ENCODE results near the gene CLCN2. TPM values are rescaled to one million over a fixed set of nuclear protein-coding genes. Genes with fewer than 3 reads are reported as not detected.

CLCN2 gene
- total RNA-seq, 2 donors from 2014 or later: 7.5 to 12.2 TPM

DNA sequence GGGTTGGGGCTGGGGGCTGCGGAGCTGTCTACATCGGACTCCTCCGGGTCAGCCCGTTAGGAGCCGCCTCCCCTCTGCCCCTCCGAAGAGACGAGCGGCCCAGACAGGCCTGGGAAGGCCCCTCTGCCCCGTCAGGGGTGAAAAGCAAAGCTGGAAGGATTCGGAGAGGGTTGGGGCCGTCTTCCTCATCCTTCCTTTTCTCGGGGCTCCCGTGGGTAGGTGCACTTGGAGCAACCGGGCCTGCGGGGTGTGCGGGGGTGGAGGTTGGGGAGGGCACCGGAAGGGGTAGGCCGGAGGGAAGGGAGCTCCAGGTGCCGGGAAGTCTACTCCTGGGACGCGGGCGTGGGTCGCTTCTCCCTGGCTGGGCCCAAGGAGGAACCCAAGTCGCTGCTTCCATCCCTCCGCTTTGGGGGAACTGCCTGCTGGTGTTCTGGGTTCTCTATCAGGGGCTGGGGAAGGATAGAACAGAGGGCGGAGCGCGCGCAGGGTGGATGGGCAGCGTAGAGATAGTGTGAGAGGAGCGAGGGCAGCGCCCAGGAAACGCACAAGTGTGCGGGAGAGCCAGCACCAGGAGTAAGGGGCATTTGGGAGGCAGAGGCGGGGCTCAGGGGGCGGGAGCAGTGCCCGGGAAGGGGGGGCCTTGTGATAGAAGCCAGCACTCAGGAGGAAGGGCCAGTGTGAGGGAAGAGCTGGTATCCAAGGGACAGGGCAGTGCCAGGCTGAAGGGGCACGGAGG is 695 bp upstream of the CLCN2 start:
- peak; percentile 4 to 65 (median 54) for TF ChIP-seq POLR2A (IDR thresholded peaks at IDR 0.05)
- TF ChIP-seq, protein P1, sequence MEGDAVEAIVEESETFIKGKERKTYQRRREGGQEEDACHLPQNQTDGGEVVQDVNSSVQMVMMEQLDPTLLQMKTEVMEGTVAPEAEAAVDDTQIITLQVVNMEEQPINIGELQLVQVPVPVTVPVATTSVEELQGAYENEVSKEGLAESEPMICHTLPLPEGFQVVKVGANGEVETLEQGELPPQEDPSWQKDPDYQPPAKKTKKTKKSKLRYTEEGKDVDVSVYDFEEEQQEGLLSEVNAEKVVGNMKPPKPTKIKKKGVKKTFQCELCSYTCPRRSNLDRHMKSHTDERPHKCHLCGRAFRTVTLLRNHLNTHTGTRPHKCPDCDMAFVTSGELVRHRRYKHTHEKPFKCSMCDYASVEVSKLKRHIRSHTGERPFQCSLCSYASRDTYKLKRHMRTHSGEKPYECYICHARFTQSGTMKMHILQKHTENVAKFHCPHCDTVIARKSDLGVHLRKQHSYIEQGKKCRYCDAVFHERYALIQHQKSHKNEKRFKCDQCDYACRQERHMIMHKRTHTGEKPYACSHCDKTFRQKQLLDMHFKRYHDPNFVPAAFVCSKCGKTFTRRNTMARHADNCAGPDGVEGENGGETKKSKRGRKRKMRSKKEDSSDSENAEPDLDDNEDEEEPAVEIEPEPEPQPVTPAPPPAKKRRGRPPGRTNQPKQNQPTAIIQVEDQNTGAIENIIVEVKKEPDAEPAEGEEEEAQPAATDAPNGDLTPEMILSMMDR (IDR thresholded peaks at IDR 0.05): no peak
- intact Hi-C loops (cut with DNase I): no loop called here
- 0 to 2% methylated on average over 33 to 34 of the region's 38 CpGs for WGBS, 2 donors

DNA sequence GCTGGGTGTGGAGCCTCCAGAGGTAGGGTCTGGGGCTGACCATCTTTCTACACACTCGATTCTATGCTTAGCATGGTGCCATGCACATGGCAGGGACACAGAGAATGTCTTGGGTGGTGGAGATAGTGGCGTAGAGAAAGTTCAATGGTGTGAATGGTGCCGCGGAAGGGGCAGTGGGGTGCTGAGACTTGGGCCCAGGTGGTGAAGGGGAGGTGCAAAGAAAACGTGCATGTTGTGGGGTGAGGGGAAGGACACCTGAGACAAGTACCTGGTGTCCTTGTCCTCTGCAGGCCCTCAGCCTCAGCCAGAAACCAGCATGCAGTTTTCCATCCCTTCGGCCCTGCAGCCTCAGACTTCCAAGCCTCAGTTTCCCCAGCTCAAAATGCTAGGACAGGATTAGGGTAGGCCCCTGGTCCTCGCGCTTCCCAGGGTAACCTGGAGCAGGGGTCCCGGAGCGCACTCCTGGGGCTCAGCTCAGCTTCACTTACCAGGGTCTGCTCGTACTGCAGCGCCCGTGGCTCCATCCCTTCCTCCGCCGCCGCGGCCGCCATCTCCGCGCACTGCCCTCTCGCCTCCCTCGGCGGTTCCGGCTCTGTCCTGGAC is 375 bp downstream of the CLCN2 start:
- Histone ChIP-seq H3K27me3 (no peaks in the 10 kb centered on the region), H3K36me3 (replicated peaks in 1 of 2; ENCODE audit: insufficient read depth in 1 of 2, low read depth in 2 of 2) (peaks cover 0 to 3% of the 10 kb centered on the region in 2 donors), H3K9me3 (no peaks in the 10 kb centered on the region), H3K4me3 (peak overlapping the region; percentile 25 to 57), H3K4me1 (peaks cover 36% of the 10 kb centered on the region), H3K27ac (peak overlapping the region in 3 of 4 donors; percentile 95 to 97 (median 96))
- 8 to 26% methylated on average over 6 to 24 of the region's 24 CpGs for WGBS, 2 donors
- intact Hi-C loops (cut with DNase I): no loop called here
- peak in 2 of 3 donors; percentile 35 to 41 for TF ChIP-seq POLR2A (IDR thresholded peaks at IDR 0.05)
- TF ChIP-seq, protein P1 (IDR thresholded peaks at IDR 0.05): no peak
- no peak for ATAC-seq
- peak in 1 of 4 donors; percentile 9 for DNase-seq

More for the DNA sequence above, 695 bp upstream of the CLCN2 start:
- Histone ChIP-seq H3K36me3 (replicated peaks in 1 of 2; ENCODE audit: insufficient read depth in 1 of 2, low read depth in 2 of 2) (peaks cover 0 to 3% of the 10 kb centered on the region in 2 donors), H3K4me1 (peaks cover 36% of the 10 kb centered on the region), H3K27ac (peak overlapping the region; percentile 95 to 97 (median 96)), H3K4me3 (peak overlapping the region; percentile 57 to 69), H3K27me3 (no peaks in the 10 kb centered on the region), H3K9me3 (no peaks in the 10 kb centered on the region)
- ATAC-seq (peak; percentile 30), DNase-seq (peak; percentile 65 to 80 (median 71))

DNA sequence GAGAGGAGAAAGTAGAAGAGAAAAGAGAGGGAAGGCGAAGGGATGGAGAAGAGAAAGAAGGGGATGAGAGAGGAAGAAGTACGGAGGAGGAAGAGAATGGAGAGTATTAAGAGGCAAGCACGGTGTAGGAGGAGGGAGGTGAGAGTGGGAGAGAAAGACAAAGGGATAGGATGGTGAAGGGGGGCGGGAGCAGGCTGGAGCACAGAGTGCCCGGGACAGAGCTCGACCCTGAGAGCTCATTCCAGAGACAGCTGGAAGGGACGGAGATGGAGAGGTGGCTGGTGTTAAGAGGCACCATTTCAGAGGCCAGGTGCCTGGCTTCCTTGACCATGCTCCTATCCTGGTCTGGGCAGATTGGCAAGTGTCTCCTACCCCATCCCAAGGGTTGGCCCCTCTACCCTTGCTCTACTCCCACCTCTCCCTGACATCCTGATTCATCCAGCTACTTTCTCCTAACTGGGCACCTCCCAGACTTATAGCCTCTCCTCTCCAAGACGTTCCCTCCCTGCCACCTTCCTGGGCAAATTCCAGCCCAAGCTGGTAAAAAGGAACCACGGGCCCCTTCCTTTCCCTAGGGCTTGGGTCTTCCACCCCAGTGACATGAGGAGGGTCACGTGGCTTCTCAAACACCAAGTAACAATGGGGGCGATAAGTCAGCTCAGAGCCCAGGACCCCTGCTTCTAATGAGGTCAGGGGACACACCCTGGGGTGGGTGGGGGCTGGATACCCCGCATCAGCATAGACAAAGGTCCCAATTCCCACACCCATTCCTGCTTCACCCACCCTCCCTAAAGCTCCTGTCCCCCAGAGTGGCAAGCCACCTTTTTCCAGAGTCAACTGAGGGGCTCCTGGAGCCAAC is 1.1 kb downstream of the CLCN2 start:
- Histone ChIP-seq H3K27me3 (no peaks in the 10 kb centered on the region), H3K4me3 (peak overlapping the region in 1 of 2 donors; percentile 25), H3K4me1 (peaks cover 36% of the 10 kb centered on the region), H3K9me3 (no peaks in the 10 kb centered on the region), H3K27ac (peak overlapping the region in 3 of 4 donors; percentile 95 to 97 (median 96)), H3K36me3 (replicated peaks in 1 of 2; ENCODE audit: insufficient read depth in 1 of 2, low read depth in 2 of 2) (peaks cover 0 to 3% of the 10 kb centered on the region in 2 donors)
- ATAC-seq (no peak), DNase-seq (peak in 1 of 4 donors; percentile 11)
- TF ChIP-seq POLR2A (IDR thresholded peaks at IDR 0.05): peak in 2 of 3 donors; percentile 36 to 41
- TF ChIP-seq, protein P1 (IDR thresholded peaks at IDR 0.05): no peak
- 67 to 68% methylated on average over 12 of the region's 12 CpGs for WGBS, 2 donors
- intact Hi-C loops (cut with DNase I): no loop called here

DNA sequence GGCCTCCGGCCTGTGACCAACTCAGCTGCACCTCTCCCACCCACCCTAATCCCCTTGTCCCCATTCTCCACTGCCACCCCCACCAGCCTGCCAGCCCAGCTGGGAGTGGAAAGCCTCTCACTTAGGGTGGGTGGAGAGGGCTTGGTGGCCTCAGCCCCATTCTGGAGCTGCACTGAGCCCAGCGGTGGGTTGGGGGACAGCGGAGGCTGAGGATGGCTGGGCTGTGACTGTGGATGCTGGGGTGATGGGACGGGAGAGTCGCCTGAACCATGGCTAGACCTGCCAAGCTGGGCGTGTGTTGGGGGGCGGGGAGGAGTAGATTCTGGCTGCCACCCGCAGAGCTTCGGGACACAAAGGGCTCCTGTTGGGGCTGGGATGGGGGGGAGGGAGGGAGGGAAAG is 1.8 kb downstream of the CLCN2 start:
- intact Hi-C loops (cut with DNase I): no loop called here
- ATAC-seq: no peak
- DNase-seq: peak; percentile 43 to 52 (median 50)
- 63 to 69% methylated on average over 9 of the region's 9 CpGs for WGBS, 2 donors
- H3K36me3 ChIP-seq (replicated peaks in 1 of 2; ENCODE audit: insufficient read depth in 1 of 2, low read depth in 2 of 2): no peaks in the 10 kb centered on the region
- peaks cover 31% of the 10 kb centered on the region for H3K4me1 ChIP-seq
- H3K27me3 ChIP-seq: no peaks in the 10 kb centered on the region
- peak overlapping the region in 3 of 4 donors; percentile 95 to 97 (median 96) for H3K27ac ChIP-seq
- no peaks in the 10 kb centered on the region for H3K9me3 ChIP-seq
- TF ChIP-seq, protein P1 (IDR thresholded peaks at IDR 0.05): no peak
- TF ChIP-seq POLR2A (IDR thresholded peaks at IDR 0.05): no peak
- H3K4me3 ChIP-seq: no peak overlapping the region

All from body of pancreas (tissue), 4 donors.